Aorta (tissue), 5 donors: ENCODE data around the gene BCL10. TPM values are rescaled to one million over a fixed set of nuclear protein-coding genes. Genes with fewer than 3 reads are reported as not detected.
A peak's percentile ranks its signal among the peaks of the same experiment; 100 is the strongest.

Source experiments
- ATAC-seq: fragments of 200-7000 bp; cut with Tn5 transposase; one replicate; pipeline ENCODE4 v1.9.1; 2022; ENCODE audit warnings: moderate library complexity; ENCODE audit not compliant: low FRiP score
- DNase-seq, 2 donors: peaks; one replicate each; pipeline ENCODE4 v3.0.0-alpha.2; 2020
- H3K27ac ChIP-seq, 2 donors: one replicate each; pipeline ENCODE4 v1.5.1; 2013; ENCODE audit warnings: low read length in 2 of 2, mild to moderate bottlenecking in 2 of 2, moderate library complexity in 2 of 2, control low read depth in 1 of 2, inconsistent platforms in 1 of 2, low read depth in 1 of 2
- H3K27me3 ChIP-seq, 2 donors: one replicate each; pipeline ENCODE4 v1.6.1; 2013; ENCODE audit warnings: control low read depth in 1 of 2, low read length in 1 of 2, mild to moderate bottlenecking in 1 of 2, moderate library complexity in 1 of 2; ENCODE audit not compliant: insufficient read depth in 2 of 2, control insufficient read depth in 1 of 2
- H3K36me3 ChIP-seq, 2 donors: one replicate each; pipeline ENCODE4 v1.6.1; 2013; ENCODE audit warnings: control low read depth in 1 of 2, low read length in 1 of 2, mild to moderate bottlenecking in 1 of 2; ENCODE audit not compliant: insufficient read depth in 2 of 2, control insufficient read depth in 1 of 2
- H3K4me1 ChIP-seq, 2 donors: one replicate each; pipeline ENCODE4 v1.6.1; 2013; ENCODE audit warnings: low read length in 2 of 2, control low read depth in 1 of 2, mild to moderate bottlenecking in 1 of 2, moderate library complexity in 1 of 2; ENCODE audit not compliant: insufficient read depth in 2 of 2, control insufficient read depth in 1 of 2
- H3K4me3 ChIP-seq, 2 donors: one replicate each; pipeline ENCODE4 v1.5.1; 2013; ENCODE audit warnings: low read length in 2 of 2, control low read depth in 1 of 2, mild to moderate bottlenecking in 1 of 2
- H3K9me3 ChIP-seq: one replicate; pipeline ENCODE4 v1.6.1; 2013; ENCODE audit warnings: mild to moderate bottlenecking, low read length; ENCODE audit not compliant: control insufficient read depth
- WGBS, 2 donors: extraction: QIAGEN DNeasy Blood & Tissue Kit; methylation state at CpG; one replicate each; pipeline ENCODE4 v1.1.7; 2013; 5-methylcytosine and 5-hydroxymethylcytosine counted together
- intact Hi-C, 2 donors: fragments of 100-400 bp; cut with DNase I; formaldehyde crosslinking; loops; one replicate each; pipeline versions ENCODE4 v1.14.2 to v1.15.0; 2022
- polyA plus RNA-seq, 2 donors: library from polyadenylated mRNA; stranded (reverse); fragments of 200-250 nt; gene quantifications; one replicate each; pipeline ENCODE4 v1.2.3, GENCODE V29; 2013
- total RNA-seq, 2 donors: library from RNA; stranded (reverse); fragmentation: NEBNext Ultra II Directional; extraction: Animal tissue kit (Norgen Biotek cat#: 25700); gene quantifications; one replicate each; pipeline ENCODE4 v1.2.1, GENCODE V29; 2021
- donor health status: healthy with polysubstance abuse.
- donor health status: Bipolar disorder and iron deficiency.
- donor health status: DM: no; HTN: no; CAD: no.
- donor health status: DM: no; HTN: no; CAD: no.
- donor health status: DM: yes; HTN: yes; CAD: no.

BCL10 gene
- total and polyA plus RNA-seq, 4 donors = 7.0 to 29.6 (median 14.5) TPM

DNA sequence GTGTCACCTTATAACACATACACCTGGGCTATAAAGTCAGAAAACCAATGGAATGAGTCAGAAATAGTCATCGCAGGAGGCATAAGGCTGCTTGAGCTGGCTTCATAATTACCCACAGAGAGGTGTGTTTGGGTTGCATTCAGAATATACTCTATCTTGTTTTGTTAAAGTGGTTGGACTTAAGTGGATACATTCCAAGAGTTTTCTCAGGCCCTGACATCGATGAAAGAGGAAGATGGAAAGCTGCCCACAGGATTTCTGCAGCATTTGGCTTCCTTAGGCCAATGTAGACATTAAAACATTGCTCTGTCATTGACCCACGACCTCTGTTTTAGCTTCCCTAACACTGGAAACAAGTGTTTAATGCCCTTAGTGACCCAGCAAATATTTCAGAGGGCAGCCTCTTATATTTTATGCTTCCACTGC, 18.6 kb upstream of the BCL10 start:
- Histone ChIP-seq H3K27ac (no peak overlapping the region), H3K9me3 (no peaks in the 10 kb centered on the region), H3K4me1 (peaks cover 7 to 12% of the 10 kb centered on the region in 2 donors), H3K27me3 (no peaks in the 10 kb centered on the region), H3K4me3 (no peak overlapping the region), H3K36me3 (no peaks in the 10 kb centered on the region)
- ATAC-seq (no peak), DNase-seq (no peak)
- intact Hi-C loops = no loop called here
- WGBS, 2 donors = 24 to 33% methylated on average over 3 of the region's 3 CpGs

DNA sequence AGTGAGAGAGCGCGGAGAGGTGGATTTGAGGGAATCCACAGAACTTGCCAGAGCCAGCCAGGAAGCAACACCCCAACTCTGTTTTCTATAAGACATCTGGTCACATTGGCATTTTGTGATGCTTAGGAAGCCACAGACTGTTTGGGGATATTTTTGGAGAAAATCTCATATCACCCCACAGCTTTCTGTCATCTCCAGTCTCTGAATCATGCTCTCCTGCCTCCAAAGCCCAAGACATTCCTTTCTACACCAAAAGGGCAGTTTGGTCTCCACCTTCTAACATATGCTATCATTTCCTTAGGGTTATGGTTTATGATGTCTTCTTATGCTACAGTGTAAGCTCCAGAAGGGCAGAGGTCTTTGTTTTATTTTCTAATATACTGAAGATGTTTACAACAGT, 14.4 kb upstream of the BCL10 start:
- DNase-seq (no peak), ATAC-seq (no peak)
- Histone ChIP-seq H3K27me3 (no peaks in the 10 kb centered on the region), H3K27ac (no peak overlapping the region), H3K4me1 (peaks cover 0 to 2% of the 10 kb centered on the region in 2 donors), H3K9me3 (no peaks in the 10 kb centered on the region), H3K4me3 (no peak overlapping the region), H3K36me3 (no peaks in the 10 kb centered on the region)
- intact Hi-C loops = no loop called here
- WGBS, 2 donors = 99 to 100% methylated on average over 2 of the region's 2 CpGs

DNA sequence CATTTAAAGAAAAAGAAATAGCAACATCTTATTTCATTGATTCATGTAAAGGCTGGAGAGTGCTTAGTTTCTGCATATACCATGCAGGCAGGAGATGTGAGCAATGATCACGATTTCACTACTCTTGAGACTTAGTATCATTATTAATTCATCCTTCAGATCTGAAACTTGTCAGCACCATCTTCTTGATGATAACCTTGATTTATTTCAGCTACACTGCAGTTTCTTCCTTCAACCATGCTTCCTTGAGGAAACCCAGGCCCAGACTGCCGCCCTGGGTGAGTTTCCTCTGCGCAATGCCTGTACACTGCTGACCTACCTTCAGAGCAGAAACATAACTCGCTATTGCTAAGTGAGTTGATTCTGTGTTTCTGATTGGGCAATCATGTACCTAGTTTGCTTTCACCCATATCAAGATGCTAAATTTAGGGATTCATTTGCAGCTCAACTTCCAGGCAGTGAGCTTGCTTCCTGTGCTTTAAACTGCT, 13.5 kb upstream of the BCL10 start:
- WGBS, 2 donors = 86 to 89% methylated on average over 4 of the region's 4 CpGs
- DNase-seq (no peak), ATAC-seq (no peak)
- Histone ChIP-seq H3K9me3 (no peaks in the 10 kb centered on the region), H3K27me3 (no peaks in the 10 kb centered on the region), H3K36me3 (no peaks in the 10 kb centered on the region), H3K4me1 (peaks cover 0 to 2% of the 10 kb centered on the region in 2 donors), H3K27ac (no peak overlapping the region), H3K4me3 (no peak overlapping the region)
- intact Hi-C loops = no loop called here

DNA sequence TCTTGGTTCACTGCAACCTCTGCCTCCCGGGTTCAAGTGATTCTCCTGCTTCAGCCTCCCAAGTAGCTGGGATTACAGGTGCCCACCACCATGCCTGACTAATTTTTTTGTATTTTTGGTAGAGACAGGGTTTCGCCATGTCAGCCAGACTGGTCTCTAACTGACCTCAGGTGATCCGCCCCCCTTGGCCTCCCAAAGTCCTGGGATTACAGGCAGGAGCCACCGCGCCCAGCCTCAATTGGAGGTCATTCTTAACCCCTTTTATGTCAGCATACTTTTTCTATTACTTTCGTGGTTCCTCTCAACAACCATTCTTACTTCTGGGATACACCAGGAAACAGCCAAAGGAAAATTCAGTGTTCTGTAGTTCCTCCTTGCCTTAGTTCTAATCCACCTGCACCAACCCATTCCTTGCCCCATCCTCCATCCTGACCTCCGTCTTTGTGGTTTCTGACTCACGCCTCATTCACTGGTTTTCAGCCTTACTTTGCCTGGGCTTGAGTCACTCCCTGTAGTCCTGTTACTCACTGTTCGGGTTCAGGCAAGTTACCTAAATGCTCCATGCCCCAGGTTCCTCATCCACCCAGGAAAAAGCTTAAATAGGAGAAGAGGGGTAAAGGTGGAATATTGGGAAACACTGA, 12.9 kb upstream of the BCL10 start:
- Histone ChIP-seq H3K27me3 (no peaks in the 10 kb centered on the region), H3K9me3 (no peaks in the 10 kb centered on the region), H3K4me1 (peaks cover 0 to 2% of the 10 kb centered on the region in 2 donors), H3K27ac (no peak overlapping the region), H3K4me3 (no peak overlapping the region), H3K36me3 (no peaks in the 10 kb centered on the region)
- ATAC-seq (no peak), DNase-seq (no peak)
- intact Hi-C loops = no loop called here
- 90 to 94% methylated on average over 9 of the region's 9 CpGs for WGBS, 2 donors

DNA sequence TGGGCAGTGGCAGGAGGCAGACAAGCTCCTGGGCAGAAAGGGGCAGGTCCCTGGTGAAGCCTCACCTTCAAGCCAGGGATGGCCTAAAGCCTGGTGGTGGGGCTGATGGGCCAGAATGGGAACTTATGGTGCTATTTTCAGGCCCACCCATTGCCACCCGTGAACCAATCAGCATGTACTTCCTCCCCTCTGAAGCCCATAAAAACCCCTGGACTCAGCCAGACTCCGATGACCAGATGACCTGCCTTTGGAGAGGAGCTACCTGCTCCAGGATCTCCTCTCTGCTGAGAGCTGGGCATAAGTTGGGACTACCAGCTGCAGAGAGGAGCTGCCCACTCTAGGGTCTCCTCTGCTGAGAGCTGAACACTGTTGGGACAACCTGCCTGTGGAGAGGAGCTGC, 7.8 kb upstream of the BCL10 start:
- intact Hi-C loops = no loop called here
- DNase-seq (no peak), ATAC-seq (no peak)
- Histone ChIP-seq H3K36me3 (no peaks in the 10 kb centered on the region), H3K9me3 (no peaks in the 10 kb centered on the region), H3K27me3 (no peaks in the 10 kb centered on the region), H3K27ac (no peak overlapping the region), H3K4me1 (no peaks in the 10 kb centered on the region), H3K4me3 (no peak overlapping the region)
- WGBS, 2 donors = 97 to 98% methylated on average over 2 of the region's 2 CpGs

DNA sequence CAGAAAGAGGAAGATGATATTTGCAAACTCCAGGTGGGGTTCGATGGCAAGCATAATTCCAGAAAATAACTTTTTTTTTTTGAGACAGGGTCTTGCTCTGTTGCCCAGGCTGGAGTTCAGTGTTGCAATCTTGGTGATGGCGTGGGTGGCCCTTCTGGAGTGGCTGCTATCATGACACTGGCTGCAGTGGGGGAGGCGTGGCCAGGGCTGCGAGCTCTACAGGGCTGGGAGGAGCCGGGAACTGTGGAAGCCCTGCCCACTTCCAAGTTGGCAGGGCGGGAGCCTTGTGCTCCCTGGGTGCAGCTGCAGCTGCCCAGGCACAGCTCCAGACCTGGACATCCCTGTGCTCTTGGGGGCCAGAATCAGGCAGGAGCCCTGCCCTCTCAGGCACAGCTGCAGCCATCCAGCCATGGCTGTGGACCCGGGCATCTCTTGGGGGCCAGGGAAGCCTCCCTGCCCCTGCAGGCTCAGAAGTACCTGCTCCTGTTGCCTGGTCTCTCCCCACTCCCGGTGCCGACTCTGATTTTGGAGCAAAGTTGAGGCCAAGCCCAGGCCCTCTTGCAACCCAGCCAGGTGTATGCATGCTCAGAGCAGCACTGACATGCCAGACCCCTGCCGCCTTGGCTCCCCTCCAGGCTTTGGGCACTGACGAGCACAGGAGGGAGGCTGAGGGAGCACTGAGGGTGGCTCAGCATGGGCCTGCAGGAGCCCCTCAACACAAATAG, 7.2 kb upstream of the BCL10 start:
- DNase-seq (no peak), ATAC-seq (peak; percentile 37)
- H3K9me3 ChIP-seq = no peaks in the 10 kb centered on the region
- intact Hi-C loops = no loop called here
- no peaks in the 10 kb centered on the region for H3K4me1 ChIP-seq
- H3K27ac ChIP-seq = no peak overlapping the region
- no peaks in the 10 kb centered on the region for H3K27me3 ChIP-seq
- WGBS, 2 donors = 77 to 79% methylated on average over 11 of the region's 11 CpGs
- no peak overlapping the region for H3K4me3 ChIP-seq
- H3K36me3 ChIP-seq = no peaks in the 10 kb centered on the region

DNA sequence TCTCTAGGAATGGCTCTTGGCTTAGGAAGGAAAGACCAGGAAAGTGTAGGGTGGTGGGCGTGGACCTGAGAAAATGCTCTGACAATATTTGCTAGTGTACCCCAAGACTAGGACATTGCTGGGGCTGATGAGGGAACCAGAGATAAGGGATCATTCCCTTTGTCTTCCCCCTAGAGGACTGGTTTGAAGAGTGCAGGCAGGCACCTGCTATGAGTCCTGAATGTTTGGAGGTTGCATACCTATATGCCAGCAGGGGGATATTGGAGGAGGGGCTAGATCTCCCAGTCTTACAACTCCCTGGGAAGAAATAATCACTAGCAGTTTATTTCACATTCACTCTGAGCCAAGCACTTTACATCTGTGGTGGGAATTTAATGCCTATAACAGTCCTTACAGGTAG, 6.0 kb upstream of the BCL10 start:
- Histone ChIP-seq H3K4me3 (no peak overlapping the region), H3K4me1 (no peaks in the 10 kb centered on the region), H3K27me3 (no peaks in the 10 kb centered on the region), H3K27ac (no peak overlapping the region), H3K36me3 (no peaks in the 10 kb centered on the region), H3K9me3 (no peaks in the 10 kb centered on the region)
- WGBS, 2 donors = 92 to 95% methylated on average over 1 of the region's 1 CpG
- ATAC-seq (no peak), DNase-seq (no peak)
- intact Hi-C loops = no loop called here

DNA sequence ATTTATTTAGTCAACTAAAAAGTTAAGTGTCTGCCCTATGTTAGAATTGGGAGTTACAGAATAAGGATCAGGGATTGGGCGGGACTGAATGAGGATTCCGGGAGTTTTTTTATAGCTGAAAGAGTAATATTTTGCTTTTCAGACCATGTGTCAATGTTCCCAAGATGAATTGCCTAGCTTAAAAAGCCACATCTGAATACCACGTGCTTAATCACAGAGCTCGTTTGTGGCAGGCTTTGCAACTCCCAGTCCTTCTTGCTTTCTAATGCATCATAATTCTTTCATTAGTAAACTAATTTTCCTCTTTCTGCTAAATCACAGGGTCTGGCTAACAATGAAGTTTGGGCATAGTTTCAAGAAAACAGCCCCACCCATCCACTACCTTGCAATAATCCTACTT, 4.2 kb upstream of the BCL10 start:
- Histone ChIP-seq H3K4me3 (no peak overlapping the region), H3K27ac (no peak overlapping the region), H3K36me3 (no peaks in the 10 kb centered on the region), H3K4me1 (no peaks in the 10 kb centered on the region), H3K27me3 (no peaks in the 10 kb centered on the region), H3K9me3 (no peaks in the 10 kb centered on the region)
- WGBS, 2 donors = 33 to 42% methylated on average over 4 of the region's 4 CpGs
- intact Hi-C loops = no loop called here
- DNase-seq (no peak), ATAC-seq (no peak)
